ENCODE measurements around the gene CALU. TPM values are rescaled to one million over a fixed set of nuclear protein-coding genes. Genes with fewer than 3 reads are reported as not detected.

Gene CALU
- total and polyA plus RNA-seq, 4 donors, result 86.8 to 199 (median 108) TPM

DNA sequence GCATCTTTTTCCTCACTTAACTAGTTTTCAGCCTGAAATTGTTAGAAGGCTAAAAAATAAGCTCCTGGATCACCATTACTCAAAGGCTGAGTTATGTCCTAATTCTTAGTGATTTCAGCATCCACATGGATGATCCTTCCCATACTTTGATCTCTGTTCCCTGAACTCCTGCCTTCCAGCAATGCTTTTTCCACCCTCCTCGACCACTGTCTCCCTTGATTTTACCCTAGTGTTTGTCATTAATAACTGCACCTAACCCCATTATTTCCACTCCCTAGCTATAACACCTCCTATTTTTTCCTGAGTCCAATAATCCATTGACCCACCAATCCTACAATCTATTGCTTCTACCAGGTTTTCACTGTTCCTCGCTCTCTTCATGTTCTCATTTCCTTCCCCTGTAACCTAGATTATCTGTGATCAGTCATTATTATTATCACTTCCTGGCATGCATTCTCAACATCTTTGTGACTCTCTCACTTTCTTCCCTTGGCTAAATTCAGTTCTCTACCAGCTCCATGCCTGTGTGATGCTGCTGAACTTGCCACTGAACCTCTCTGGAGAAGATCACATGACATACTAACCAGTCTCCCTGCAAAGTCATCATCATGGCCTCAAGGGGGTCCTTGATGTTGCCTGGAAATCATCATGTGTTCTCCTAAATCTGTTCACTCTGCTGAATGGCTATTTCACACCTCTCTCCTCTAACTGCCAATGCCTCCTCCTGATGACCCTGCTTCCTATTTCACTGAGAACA, 6.5 kb upstream of the CALU start:
- Histone ChIP-seq H3K4me1 (ENCODE audit: control insufficient read depth, insufficient read depth, low read length) (no peaks in the 10 kb centered on the region), H3K27me3 (ENCODE audit: control insufficient read depth, insufficient read depth, low read length) (no peaks in the 10 kb centered on the region), H3K4me3 (ENCODE audit: low read depth, low read length) (no peak overlapping the region), H3K9me3 (ENCODE audit: control insufficient read depth, insufficient read depth, low read length) (no peaks in the 10 kb centered on the region), H3K27ac (ENCODE audit: low read depth, low read length) (no peak overlapping the region), H3K36me3 (ENCODE audit: control insufficient read depth, insufficient read depth, low read length) (no peaks in the 10 kb centered on the region)
- 93% methylated on average over 2 of the region's 2 CpGs for WGBS (ENCODE audit: insufficient coverage)
- DNase-seq (ENCODE audit: low read depth in 4 of 6, low spot score in 6 of 6), result no peak

DNA sequence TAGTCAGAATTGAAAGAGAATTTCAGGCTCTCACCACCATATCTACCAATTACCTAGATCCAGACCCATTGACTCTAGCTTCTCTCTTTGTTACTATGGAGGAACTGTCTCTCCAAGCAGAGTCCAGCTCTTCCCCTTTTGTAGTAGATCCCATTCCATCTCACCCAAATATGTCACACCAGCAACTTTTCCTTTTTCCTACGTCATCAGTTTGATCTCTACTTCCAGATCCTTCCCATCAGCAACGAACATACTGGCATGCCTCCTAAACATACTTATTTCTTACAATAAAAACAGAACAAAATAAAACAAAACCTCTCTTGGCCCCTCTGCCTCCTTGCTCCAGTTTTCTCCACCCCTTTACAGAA, 5.9 kb upstream of the CALU start:
- WGBS (ENCODE audit: insufficient coverage), result 91% methylated on average over 2 of the region's 2 CpGs
- Histone ChIP-seq H3K4me1 (ENCODE audit: control insufficient read depth, insufficient read depth, low read length) (no peaks in the 10 kb centered on the region), H3K9me3 (ENCODE audit: control insufficient read depth, insufficient read depth, low read length) (no peaks in the 10 kb centered on the region), H3K27me3 (ENCODE audit: control insufficient read depth, insufficient read depth, low read length) (no peaks in the 10 kb centered on the region), H3K36me3 (ENCODE audit: control insufficient read depth, insufficient read depth, low read length) (no peaks in the 10 kb centered on the region), H3K4me3 (ENCODE audit: low read depth, low read length) (no peak overlapping the region), H3K27ac (ENCODE audit: low read depth, low read length) (no peak overlapping the region)
- DNase-seq (ENCODE audit: low read depth in 4 of 6, low spot score in 6 of 6), result no peak

DNA sequence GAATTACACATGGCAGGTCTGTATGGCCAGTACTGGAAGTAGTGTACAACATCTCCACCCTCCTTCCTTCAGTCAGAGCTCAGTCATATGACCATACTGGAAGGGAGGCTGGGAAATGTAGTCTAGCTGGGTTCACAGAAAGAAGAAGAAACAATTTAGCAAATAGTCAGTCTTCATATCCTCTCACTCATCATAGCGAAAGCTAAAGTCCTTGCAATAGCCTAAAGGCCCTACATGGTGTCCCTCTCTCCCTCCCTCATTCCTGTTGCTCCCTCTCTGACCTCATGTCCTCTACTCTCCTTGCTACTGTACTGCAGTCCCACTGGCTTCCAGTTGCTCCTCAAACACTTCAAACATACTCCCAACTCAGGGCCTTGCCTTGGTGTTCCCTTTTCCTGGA, 4.3 kb upstream of the CALU start:
- Histone ChIP-seq H3K36me3 (ENCODE audit: control insufficient read depth, insufficient read depth, low read length) (no peaks in the 10 kb centered on the region), H3K27ac (ENCODE audit: low read depth, low read length) (no peak overlapping the region)
- WGBS (ENCODE audit: insufficient coverage), result 92% methylated on average over 1 of the region's 1 CpG

DNA sequence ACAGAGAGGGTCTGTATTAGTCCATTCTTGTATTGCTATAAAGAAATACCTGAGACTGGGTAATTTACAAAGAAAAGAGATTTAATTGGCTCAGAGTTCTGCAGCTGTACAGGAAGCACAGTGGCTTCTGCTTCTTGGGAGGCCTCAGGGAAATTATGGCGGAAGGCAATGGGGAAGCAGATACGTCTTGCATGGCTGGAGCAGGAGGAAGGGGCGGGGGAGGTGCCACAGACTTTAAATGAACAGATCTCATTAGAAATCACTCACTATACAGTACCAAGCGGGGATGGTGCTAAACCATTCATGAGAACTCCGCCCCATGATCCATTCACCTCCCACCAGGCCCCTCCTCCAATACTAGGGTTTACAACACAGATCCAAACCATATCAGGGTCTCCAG, 3.7 kb upstream of the CALU start:
- Histone ChIP-seq H3K4me1 (ENCODE audit: control insufficient read depth, insufficient read depth, low read length) (no peaks in the 10 kb centered on the region), H3K27ac (ENCODE audit: low read depth, low read length) (no peak overlapping the region), H3K4me3 (ENCODE audit: low read depth, low read length) (no peak overlapping the region), H3K36me3 (ENCODE audit: control insufficient read depth, insufficient read depth, low read length) (no peaks in the 10 kb centered on the region), H3K27me3 (ENCODE audit: control insufficient read depth, insufficient read depth, low read length) (no peaks in the 10 kb centered on the region), H3K9me3 (ENCODE audit: control insufficient read depth, insufficient read depth, low read length) (no peaks in the 10 kb centered on the region)
- WGBS (ENCODE audit: insufficient coverage), result 80% methylated on average over 3 of the region's 5 CpGs
- DNase-seq (ENCODE audit: low read depth in 4 of 6, low spot score in 6 of 6), result peak in 1 of 6 donors; percentile 25

More for the DNA sequence above, 4.3 kb upstream of the CALU start:
- Histone ChIP-seq H3K9me3 (ENCODE audit: control insufficient read depth, insufficient read depth, low read length) (no peaks in the 10 kb centered on the region), H3K4me3 (ENCODE audit: low read depth, low read length) (no peak overlapping the region), H3K27me3 (ENCODE audit: control insufficient read depth, insufficient read depth, low read length) (no peaks in the 10 kb centered on the region), H3K4me1 (ENCODE audit: control insufficient read depth, insufficient read depth, low read length) (no peaks in the 10 kb centered on the region)
- no peak for DNase-seq (ENCODE audit: low read depth in 4 of 6, low spot score in 6 of 6)

DNA sequence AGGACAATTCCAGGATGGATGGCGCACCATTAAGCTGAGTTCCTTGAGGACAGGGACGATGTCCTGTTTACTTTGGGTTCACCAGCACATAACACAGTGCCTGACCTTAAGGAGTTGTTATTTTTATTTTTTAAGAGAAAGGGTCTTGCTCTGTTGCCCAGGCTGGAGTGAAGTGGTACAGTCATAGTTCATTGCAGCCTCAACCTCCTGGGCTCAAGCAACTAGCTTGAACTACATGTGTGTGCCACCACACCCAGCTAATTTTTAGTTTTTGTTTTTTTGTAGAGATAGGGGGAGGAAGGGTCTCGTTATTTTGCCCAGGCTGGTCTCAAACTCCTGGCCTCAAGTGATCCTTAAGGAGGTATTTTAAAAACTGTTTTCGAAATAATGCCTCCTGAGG, 1.7 kb upstream of the CALU start:
- H3K4me1 ChIP-seq (ENCODE audit: control insufficient read depth, insufficient read depth, low read length), result no peaks in the 10 kb centered on the region
- 80% methylated on average over 2 of the region's 4 CpGs for WGBS (ENCODE audit: insufficient coverage)
- no peaks in the 10 kb centered on the region for H3K36me3 ChIP-seq (ENCODE audit: control insufficient read depth, insufficient read depth, low read length)
- no peaks in the 10 kb centered on the region for H3K9me3 ChIP-seq (ENCODE audit: control insufficient read depth, insufficient read depth, low read length)
- DNase-seq (ENCODE audit: low read depth in 4 of 6, low spot score in 6 of 6), result no peak
- H3K4me3 ChIP-seq (ENCODE audit: low read depth, low read length), result no peak overlapping the region
- no peak overlapping the region for H3K27ac ChIP-seq (ENCODE audit: low read depth, low read length)
- H3K27me3 ChIP-seq (ENCODE audit: control insufficient read depth, insufficient read depth, low read length), result no peaks in the 10 kb centered on the region

DNA sequence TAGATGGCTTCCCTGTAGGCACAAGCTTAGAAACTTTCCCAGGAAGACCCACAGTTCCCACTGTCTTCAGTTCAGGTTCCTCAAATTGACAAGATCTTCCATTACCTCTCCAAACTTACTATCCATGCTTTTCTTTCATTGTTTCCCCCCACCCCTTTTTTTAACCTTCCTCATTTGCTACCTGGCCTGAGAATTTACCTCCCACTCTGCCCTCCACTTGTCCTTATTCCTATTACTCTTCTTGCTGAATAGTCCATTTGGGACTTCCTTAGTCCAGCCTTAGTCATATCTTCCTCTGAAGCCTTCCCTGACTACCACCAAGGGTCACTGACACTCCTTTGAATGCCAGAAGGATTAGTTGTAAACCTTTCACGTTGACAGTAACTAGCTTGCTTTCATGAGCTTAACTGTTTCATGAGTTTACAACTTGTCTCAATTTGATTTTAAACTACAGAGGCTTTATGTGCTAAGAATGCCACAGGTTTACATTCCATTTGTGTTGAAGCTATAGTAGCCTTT, 1.2 kb upstream of the CALU start:
- Histone ChIP-seq H3K4me3 (ENCODE audit: low read depth, low read length) (no peak overlapping the region), H3K27ac (ENCODE audit: low read depth, low read length) (peak overlapping the region; percentile 93), H3K4me1 (ENCODE audit: control insufficient read depth, insufficient read depth, low read length) (no peaks in the 10 kb centered on the region), H3K36me3 (ENCODE audit: control insufficient read depth, insufficient read depth, low read length) (no peaks in the 10 kb centered on the region), H3K27me3 (ENCODE audit: control insufficient read depth, insufficient read depth, low read length) (no peaks in the 10 kb centered on the region), H3K9me3 (ENCODE audit: control insufficient read depth, insufficient read depth, low read length) (no peaks in the 10 kb centered on the region)
- WGBS (ENCODE audit: insufficient coverage), result no CpG with 5 or more reads among the region's 1 CpG
- DNase-seq (ENCODE audit: low read depth in 4 of 6, low spot score in 6 of 6), result no peak

DNA sequence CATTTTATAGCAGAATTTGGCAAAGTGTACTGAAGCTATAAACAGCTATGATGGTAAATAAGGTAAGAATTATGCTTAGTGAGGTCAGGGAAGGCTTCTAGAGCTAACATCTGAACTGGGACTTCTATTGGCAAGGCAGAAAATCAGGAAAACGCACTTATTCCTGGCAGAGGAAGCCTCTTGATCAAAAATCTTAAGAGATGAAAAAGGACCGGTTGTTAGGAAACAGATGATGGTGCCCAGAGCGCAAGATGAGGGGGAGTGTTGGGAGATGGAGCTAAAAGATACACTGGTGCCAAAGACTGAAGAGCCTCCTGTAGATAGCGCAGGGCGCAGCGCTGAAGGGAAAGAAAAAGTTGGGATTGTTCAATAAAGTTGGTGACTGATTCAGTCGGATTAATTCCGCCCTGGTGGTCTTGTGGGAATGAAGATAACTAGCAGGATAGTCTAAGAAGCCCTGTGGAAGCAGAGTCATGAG, 550 bp upstream of the CALU start:
- Histone ChIP-seq H3K27me3 (ENCODE audit: control insufficient read depth, insufficient read depth, low read length) (no peaks in the 10 kb centered on the region), H3K36me3 (ENCODE audit: control insufficient read depth, insufficient read depth, low read length) (no peaks in the 10 kb centered on the region), H3K9me3 (ENCODE audit: control insufficient read depth, insufficient read depth, low read length) (no peaks in the 10 kb centered on the region), H3K27ac (ENCODE audit: low read depth, low read length) (peak overlapping the region; percentile 93), H3K4me3 (ENCODE audit: low read depth, low read length) (peak overlapping the region; percentile 95), H3K4me1 (ENCODE audit: control insufficient read depth, insufficient read depth, low read length) (no peaks in the 10 kb centered on the region)
- 3% methylated on average over 8 of the region's 8 CpGs for WGBS (ENCODE audit: insufficient coverage)
- DNase-seq (ENCODE audit: low read depth in 4 of 6, low spot score in 6 of 6), result peak in 1 of 6 donors; percentile 8

DNA sequence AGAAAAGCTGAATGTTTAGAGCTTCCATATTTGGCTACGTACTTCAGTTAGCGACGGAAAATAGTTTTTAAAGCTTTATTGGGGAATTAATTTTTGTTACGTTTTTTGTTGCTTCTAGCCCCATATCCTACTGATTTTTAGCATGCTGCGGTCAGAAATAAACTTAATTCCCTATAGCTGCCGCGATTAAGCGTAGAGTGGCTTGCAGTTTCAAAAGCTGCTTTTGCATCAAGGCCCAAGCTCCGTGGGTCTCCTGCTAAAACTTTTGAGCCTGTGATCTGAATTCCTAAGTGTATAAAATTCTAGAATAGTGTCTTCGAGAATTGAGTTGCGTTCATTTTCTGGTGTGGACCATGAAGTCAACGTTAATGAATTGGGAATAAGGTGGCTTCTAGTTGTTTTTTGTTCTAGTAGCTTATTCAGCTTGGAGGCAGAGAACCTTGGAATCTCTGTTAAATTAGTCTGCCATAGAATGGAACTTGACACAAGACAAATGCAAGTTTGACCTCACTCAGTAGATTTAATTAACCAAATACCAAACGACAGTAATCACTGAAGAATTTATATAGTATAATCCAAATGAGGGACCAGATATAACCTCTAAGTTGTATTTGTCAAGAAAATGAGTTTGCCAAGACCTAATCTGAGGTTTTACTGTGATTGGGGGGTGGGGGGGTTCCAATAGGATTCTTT, 977 bp downstream of the CALU start:
- no peaks in the 10 kb centered on the region for H3K27me3 ChIP-seq (ENCODE audit: control insufficient read depth, insufficient read depth, low read length)
- H3K36me3 ChIP-seq (ENCODE audit: control insufficient read depth, insufficient read depth, low read length), result no peaks in the 10 kb centered on the region
- no peaks in the 10 kb centered on the region for H3K9me3 ChIP-seq (ENCODE audit: control insufficient read depth, insufficient read depth, low read length)
- 11% methylated on average over 5 of the region's 13 CpGs for WGBS (ENCODE audit: insufficient coverage)
- peak overlapping the region; percentile 95 for H3K27ac ChIP-seq (ENCODE audit: low read depth, low read length)
- H3K4me1 ChIP-seq (ENCODE audit: control insufficient read depth, insufficient read depth, low read length), result no peaks in the 10 kb centered on the region
- H3K4me3 ChIP-seq (ENCODE audit: low read depth, low read length), result peak overlapping the region; percentile 95
- DNase-seq (ENCODE audit: low read depth in 4 of 6, low spot score in 6 of 6), result no peak

DNA sequence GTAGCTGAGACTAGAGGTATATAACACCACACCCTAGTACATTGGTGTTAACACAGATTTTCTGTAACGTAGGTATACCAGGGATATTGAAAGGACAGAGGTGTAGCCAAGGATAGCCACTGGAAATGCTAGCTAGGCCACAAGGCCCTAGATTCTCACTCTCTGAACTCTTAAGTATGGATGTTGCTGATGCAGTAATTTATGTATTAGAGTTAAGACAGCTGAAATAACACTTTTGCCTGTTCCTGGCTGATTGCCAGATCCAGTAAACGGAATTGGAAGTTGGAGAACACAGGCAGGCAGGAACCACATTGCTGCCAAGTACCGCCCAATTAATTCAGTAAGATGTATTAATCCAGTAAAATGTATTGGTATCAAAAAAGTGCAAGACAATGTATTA, 1.8 kb downstream of the CALU start:
- Histone ChIP-seq H3K27me3 (ENCODE audit: control insufficient read depth, insufficient read depth, low read length) (no peaks in the 10 kb centered on the region), H3K4me1 (ENCODE audit: control insufficient read depth, insufficient read depth, low read length) (no peaks in the 10 kb centered on the region), H3K9me3 (ENCODE audit: control insufficient read depth, insufficient read depth, low read length) (no peaks in the 10 kb centered on the region), H3K27ac (ENCODE audit: low read depth, low read length) (no peak overlapping the region), H3K36me3 (ENCODE audit: control insufficient read depth, insufficient read depth, low read length) (no peaks in the 10 kb centered on the region), H3K4me3 (ENCODE audit: low read depth, low read length) (peak overlapping the region; percentile 95)
- DNase-seq (ENCODE audit: low read depth in 4 of 6, low spot score in 6 of 6), result peak in 2 of 6 donors; percentile 9 to 29
- 60% methylated on average over 3 of the region's 3 CpGs for WGBS (ENCODE audit: insufficient coverage)

All from spinal cord (tissue), 10 donors.